LNCaP clone FGC (cell line): ENCODE measurements around the gene ANK3.
A peak's percentile ranks its signal among the peaks of the same experiment; 100 is the strongest.

Source experiments
- DNase-seq: peaks from one replicate; pipeline ENCODE4 v3.0.0-alpha.2; 2011; ENCODE audit warnings: low read depth
- H3K4me3 ChIP-seq: 2 replicates; pipeline ENCODE4 v1.5.1; 2011; ENCODE audit warnings: mild to moderate bottlenecking, low read depth, low read length, control low read depth
- CTCF ChIP-seq: IDR thresholded peaks from 2 replicates; pipeline ENCODE4 v1.5.1; 2012; ENCODE audit warnings: mild to moderate bottlenecking; ENCODE audit not compliant: control insufficient read depth, insufficient read depth; ENCODE audit errors: extremely low read depth

The ANK3 gene

GRCh38 chr10:60155099-60155877 lies 234.4 kb downstream of the ANK3 start:
- DNase-seq = no peak
- no peak for TF ChIP-seq CTCF
- H3K4me3 ChIP-seq = no peak overlapping the region

- DNase-seq = no peak
- no peak for TF ChIP-seq CTCF
- no peak overlapping the region for H3K4me3 ChIP-seq
These were observed 240.7 kb downstream of the ANK3 start for GRCh38 chr10:60149003-60149402.

- H3K4me3 ChIP-seq = no peak overlapping the region
- DNase-seq = peak; percentile 86
- no peak for TF ChIP-seq CTCF
These were observed 241.3 kb downstream of the ANK3 start for GRCh38 chr10:60148266-60148840.

- DNase-seq = no peak
- TF ChIP-seq CTCF = no peak
- H3K4me3 ChIP-seq = no peak overlapping the region
These were observed 242.0 kb downstream of the ANK3 start for GRCh38 chr10:60147576-60148265.

GRCh38 chr10:60147025-60147424 lies 242.7 kb downstream of the ANK3 start:
- no peak overlapping the region for H3K4me3 ChIP-seq
- TF ChIP-seq CTCF = no peak
- no peak for DNase-seq

- DNase-seq = no peak
- no peak overlapping the region for H3K4me3 ChIP-seq
- TF ChIP-seq CTCF = no peak
These were observed 245.6 kb downstream of the ANK3 start for GRCh38 chr10:60144099-60144498.
